K562 (cell line): ENCODE data around the gene ATP6V1F. TPM values are rescaled to one million over a fixed set of nuclear protein-coding genes. Genes with fewer than 3 reads are reported as not detected.
A peak's percentile ranks its signal among the peaks of the same experiment; 100 is the strongest.

Source experiments
- AFF4 ChIP-seq: sonication (generic); formaldehyde crosslinking; IDR thresholded peaks from 2 replicates; pipeline ENCODE4 v1.8.0; 2023; ENCODE audit warnings: mild to moderate bottlenecking, missing genetic modification reagents
- BRD9 ChIP-seq: fragments of 450-650 bp; IDR thresholded peaks from 2 replicates; pipeline ENCODE4 v1.6.1; 2018; ENCODE audit warnings: low read depth; ENCODE audit not compliant: partially characterized antibody
- ERF ChIP-seq: fragments of 450-650 bp; formaldehyde crosslinking; IDR thresholded peaks from 2 replicates; pipeline ENCODE4 v1.4.0; 2020; ENCODE audit warnings: mild to moderate bottlenecking, mixed read lengths
- HNRNPK ChIP-seq: fragments of 200-400 bp; formaldehyde crosslinking; IDR thresholded peaks from one replicate; pipeline ENCODE4 v1.6.1; 2018; ENCODE audit warnings: mild to moderate bottlenecking, low read depth, low read length; ENCODE audit not compliant: poor library complexity, severe bottlenecking
- HNRNPUL1 ChIP-seq: fragments of 200-400 bp; formaldehyde crosslinking; IDR thresholded peaks from 2 replicates; pipeline ENCODE4 v1.6.1; 2017; ENCODE audit warnings: low read length
- POLR2AphosphoS2 ChIP-seq: IDR thresholded peaks from 2 replicates; pipeline ENCODE4 v1.6.1; 2012; ENCODE audit warnings: low read length, improper control_type of control experiment
- TCFL5 ChIP-seq: fragments of 250-450 bp; sonication (Bioruptor Pico); conservative IDR thresholded peaks from 2 replicates; pipeline ENCODE4 v1.6.1; 2021; ENCODE audit warnings: mild to moderate bottlenecking, moderate library complexity, matching md5 sums
- ZBTB33 ChIP-seq: sonication (generic); formaldehyde crosslinking; IDR thresholded peaks from 2 replicates; pipeline ENCODE4 v1.8.1; 2023; ENCODE audit warnings: mild to moderate bottlenecking, missing genetic modification reagents
- ZNF239 ChIP-seq: fragments of 250-450 bp; sonication (Bioruptor Pico); IDR thresholded peaks from 2 replicates; pipeline ENCODE4 v1.4.0; 2020; ENCODE audit warnings: mild to moderate bottlenecking
- ZNF407 ChIP-seq: fragments of 450-650 bp; IDR thresholded peaks from 2 replicates; pipeline ENCODE4 v1.6.1; 2016; ENCODE audit warnings: low read depth
- ZNF707 ChIP-seq: fragments of 250-450 bp; sonication (Bioruptor Pico); conservative IDR thresholded peaks from 2 replicates; pipeline ENCODE4 v1.8.0; 2022; ENCODE audit warnings: inconsistent platforms, mild to moderate bottlenecking, moderate library complexity
- polyA plus RNA-seq, 8 experiments: library from polyadenylated mRNA; depleted of rRNA in 4 of 8; stranded (reverse) in 5 of 8; unstranded in 3 of 8; fragments of >200 nt; fragmentation: Nextera tagmentation in 2 of 8; fragmentation: Illumina TruSeq in 1 of 8; extraction: Ambion mirVana in 2 of 8; extraction: Trizol in 1 of 8; gene quantifications; 2 replicates each; pipeline versions ENCODE4 v1.2.1 to v1.2.3, GENCODE V29; 2011 to 2014; ENCODE audit warnings: inconsistent platforms in 1 of 8, missing spikeins in 1 of 8
- total RNA-seq, 7 experiments: library from RNA; depleted of rRNA in 6 of 7; stranded (reverse); fragments of >200 nt in 6 of 7; fragmentation: Illumina TruSeq in 2 of 7; extraction: Trizol in 2 of 7; gene quantifications; 2 replicates each; pipeline versions ENCODE4 v1.2.1 to v1.2.3, GENCODE V29; 2011 to 2021; ENCODE audit warnings: low replicate concordance in 1 of 7

Gene ATP6V1F
- total and polyA plus RNA-seq, 9 of the 15 experiments (the other 6 are each of a cell fraction or from before 2014, with no cell fraction given), result 206 to 1,123 (median 542) TPM

- TF ChIP-seq ZNF407 (no peak), BRD9 (peak; percentile 23), ZNF707 (CRISPR knock-in tag) (no peak), ZNF239 (CRISPR knock-in tag) (no peak), HNRNPK (no peak), ZBTB33 (no peak), ERF (no peak), AFF4 (peak; percentile 92; the same call in 1 of the 2 replicates), HNRNPUL1 (no peak), POLR2AphosphoS2 (no peak), TCFL5 (CRISPR knock-in tag) (no peak)
These were observed 855 bp downstream of the ATP6V1F start (continued) for GRCh38 chr7:128863433-128863989.
